Measurements from ENCODE around the gene PPFIA3. TPM values are rescaled to one million over a fixed set of nuclear protein-coding genes. Genes with fewer than 3 reads are reported as not detected.

Gene PPFIA3
- total RNA-seq, 1 experiment from 2014 or later: 27.3 TPM

- ChIA-PET CTCF (interaction anchor here (1.0 to 9.7 kb wide), 8 partner anchors 12 to 141 kb away, joined by 5 to 118 read pairs (median 9); partner anchors contain the start of genes GYS1, LIN7B and RUVBL2), POLR2A (interaction anchor here (1.1 to 1.9 kb wide), 3 partner anchors 9 to 14 kb away, joined by 3 to 4 read pairs (median 3); no protein-coding TSS in a partner anchor)
- no peaks in the 10 kb centered on the region for H3K9me3 Mint-ChIP-seq
- ATAC-seq (peak; percentile 80), DNase-seq (ENCODE audit: low spot score) (peak; percentile 90)
- H3K4me3 Mint-ChIP-seq: peak overlapping the region; percentile 70
- H3K36me3 Mint-ChIP-seq: peaks cover 30% of the 10 kb centered on the region
- peaks cover 51% of the 10 kb centered on the region for H3K27me3 Mint-ChIP-seq (ENCODE audit: low read depth)
- H3K27ac Mint-ChIP-seq: peak overlapping the region; percentile 79; the same call in 1 of the 2 replicates
- TF ChIP-seq ELF4 (CRISPR knock-in tag; IDR thresholded peaks at IDR 0.05; ENCODE audit: low read depth) (no peak), PRDM15 (CRISPR knock-in tag; IDR thresholded peaks at IDR 0.05) (no peak), TEAD1 (CRISPR knock-in tag; IDR thresholded peaks at IDR 0.05) (no peak), ZBTB21 (CRISPR knock-in tag; IDR thresholded peaks at IDR 0.05; ENCODE audit: borderline replicate concordance) (no peak), ERG (CRISPR knock-in tag; IDR thresholded peaks at IDR 0.05) (no peak), ZMAT4 (CRISPR knock-in tag; IDR thresholded peaks at IDR 0.05) (no peak), NFATC4 (CRISPR knock-in tag; IDR thresholded peaks at IDR 0.05) (no peak), USF1 (CRISPR knock-in tag; IDR thresholded peaks at IDR 0.05) (no peak), OVOL2 (CRISPR knock-in tag; IDR thresholded peaks at IDR 0.05; ENCODE audit: borderline replicate concordance) (no peak), ATF3 (CRISPR knock-in tag; conservative IDR thresholded peaks at IDR 0.05) (no peak), ZNF121 (CRISPR knock-in tag; IDR thresholded peaks at IDR 0.05) (no peak), ZNF317 (CRISPR knock-in tag; IDR thresholded peaks at IDR 0.05; ENCODE audit: borderline replicate concordance, low read depth) (no peak), FOXP1 (CRISPR knock-in tag; IDR thresholded peaks at IDR 0.05; ENCODE audit: borderline replicate concordance) (no peak), ZNF219 (CRISPR knock-in tag; IDR thresholded peaks at IDR 0.05; ENCODE audit: borderline replicate concordance) (no peak)
- peaks cover 33% of the 10 kb centered on the region for H3K4me1 Mint-ChIP-seq
These were observed 14.5 kb downstream of the PPFIA3 start for GRCh38 chr19:49133621-49134454.

- no peak overlapping the region for H3K4me3 Mint-ChIP-seq
- ATAC-seq: no peak
These were observed 16.3 kb downstream of the PPFIA3 start for GRCh38 chr19:49135686-49136085.

More at GRCh38 chr19:49135686-49136085, 16.3 kb downstream of the PPFIA3 start:
- no peak overlapping the region for H3K27ac Mint-ChIP-seq
- no peak for DNase-seq (ENCODE audit: low spot score)
- TF ChIP-seq ELF4 (CRISPR knock-in tag; IDR thresholded peaks at IDR 0.05; ENCODE audit: low read depth) (no peak), ZBTB43 (CRISPR knock-in tag; IDR thresholded peaks at IDR 0.05) (no peak), GTF2I (CRISPR knock-in tag; conservative IDR thresholded peaks at IDR 0.05) (no peak), GRHL2 (CRISPR knock-in tag; IDR thresholded peaks at IDR 0.05; ENCODE audit: insufficient replicate concordance, severe bottlenecking) (no peak), USF2 (CRISPR knock-in tag; IDR thresholded peaks at IDR 0.05) (no peak), SMAD3 (CRISPR knock-in tag; IDR thresholded peaks at IDR 0.05; ENCODE audit: borderline replicate concordance) (no peak)
- peaks cover 46% of the 10 kb centered on the region for H3K27me3 Mint-ChIP-seq (ENCODE audit: low read depth)
- CTCF ChIA-PET: interaction anchor here (0.6 to 9.7 kb wide), 10 partner anchors 8 to 298 kb away, joined by 3 to 118 read pairs (median 3); partner anchors contain the start of gene LIN7B
- H3K9me3 Mint-ChIP-seq: no peaks in the 10 kb centered on the region
- peaks cover 30% of the 10 kb centered on the region for H3K36me3 Mint-ChIP-seq
- peaks cover 27% of the 10 kb centered on the region for H3K4me1 Mint-ChIP-seq
- POLR2A ChIA-PET: interaction anchor here (0.5 to 1.3 kb wide), 2 partner anchors 14 to 204 kb away, joined by 3 to 8 read pairs; no protein-coding TSS in a partner anchor
